Daoy (cell line): ENCODE results near the gene MARK3. TPM values are rescaled to one million over a fixed set of nuclear protein-coding genes. Genes with fewer than 3 reads are reported as not detected.
A peak's percentile ranks its signal among the peaks of the same experiment; 100 is the strongest.

ENCODE experiments used
- DNase-seq: peaks from one replicate; pipeline ENCODE4 v3.0.0-alpha.2; 2015; ENCODE audit warnings: low read depth
- total RNA-seq: library from RNA; depleted of rRNA; stranded (reverse); fragments of >200 nt; shearing (Covaris generic); gene quantifications from 2 replicates; pipeline ENCODE4 v1.2.3, GENCODE V29; 2014; rRNA removed

The MARK3 gene
- total RNA-seq, 1 experiment from 2014 or later, result 64.8 TPM

DNA sequence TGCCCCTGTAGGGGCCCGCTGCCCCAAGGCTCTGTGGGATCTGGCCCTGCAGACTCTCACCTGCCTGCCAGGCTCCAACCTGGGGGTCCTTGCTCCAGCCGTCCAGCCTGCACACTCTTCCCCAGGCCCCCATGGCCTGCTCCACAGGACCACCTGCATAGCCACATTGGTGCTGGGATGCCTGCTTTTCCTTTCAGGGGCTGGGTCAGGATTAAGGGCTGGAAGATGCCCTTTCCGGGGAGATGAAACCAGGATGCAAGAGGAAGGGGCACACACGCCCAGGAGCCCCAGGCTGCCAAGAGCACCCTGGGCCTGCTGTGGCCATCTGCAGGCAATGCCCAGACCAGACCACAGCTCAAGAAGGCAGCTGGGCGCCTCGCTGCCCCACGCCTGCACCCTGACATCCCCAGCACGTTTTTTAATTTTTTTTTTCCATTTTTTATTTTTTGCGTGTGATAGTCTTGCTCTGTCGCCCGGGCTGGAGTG is 162.3 kb downstream of the MARK3 start:
- DNase-seq, result no peak

DNA sequence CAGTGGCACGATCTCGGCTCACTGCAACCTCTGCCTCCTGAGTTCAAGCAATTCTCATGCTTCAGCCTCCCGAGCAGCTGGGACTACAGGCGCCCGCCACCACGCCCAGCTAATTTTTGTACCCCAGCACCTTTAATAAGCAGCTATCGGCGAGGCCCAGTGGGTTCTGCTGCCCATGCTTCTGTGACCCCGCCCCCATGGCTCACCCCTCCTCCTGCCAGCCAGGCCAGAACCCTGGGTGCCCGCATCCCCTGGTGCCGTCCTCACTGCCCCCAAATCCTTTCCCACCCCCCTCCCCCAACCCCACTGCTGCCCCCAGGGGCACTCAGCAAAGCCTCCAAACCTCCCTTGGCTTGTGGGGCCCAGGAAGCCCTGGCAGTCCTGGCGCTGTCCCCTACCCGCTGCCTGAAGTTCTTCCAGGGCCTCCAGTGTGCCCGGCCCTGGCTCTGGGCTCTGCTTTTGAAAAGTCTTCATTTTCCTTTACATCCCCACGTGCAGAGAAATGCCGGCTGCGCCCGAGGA is 162.8 kb downstream of the MARK3 start:
- no peak for DNase-seq

DNA sequence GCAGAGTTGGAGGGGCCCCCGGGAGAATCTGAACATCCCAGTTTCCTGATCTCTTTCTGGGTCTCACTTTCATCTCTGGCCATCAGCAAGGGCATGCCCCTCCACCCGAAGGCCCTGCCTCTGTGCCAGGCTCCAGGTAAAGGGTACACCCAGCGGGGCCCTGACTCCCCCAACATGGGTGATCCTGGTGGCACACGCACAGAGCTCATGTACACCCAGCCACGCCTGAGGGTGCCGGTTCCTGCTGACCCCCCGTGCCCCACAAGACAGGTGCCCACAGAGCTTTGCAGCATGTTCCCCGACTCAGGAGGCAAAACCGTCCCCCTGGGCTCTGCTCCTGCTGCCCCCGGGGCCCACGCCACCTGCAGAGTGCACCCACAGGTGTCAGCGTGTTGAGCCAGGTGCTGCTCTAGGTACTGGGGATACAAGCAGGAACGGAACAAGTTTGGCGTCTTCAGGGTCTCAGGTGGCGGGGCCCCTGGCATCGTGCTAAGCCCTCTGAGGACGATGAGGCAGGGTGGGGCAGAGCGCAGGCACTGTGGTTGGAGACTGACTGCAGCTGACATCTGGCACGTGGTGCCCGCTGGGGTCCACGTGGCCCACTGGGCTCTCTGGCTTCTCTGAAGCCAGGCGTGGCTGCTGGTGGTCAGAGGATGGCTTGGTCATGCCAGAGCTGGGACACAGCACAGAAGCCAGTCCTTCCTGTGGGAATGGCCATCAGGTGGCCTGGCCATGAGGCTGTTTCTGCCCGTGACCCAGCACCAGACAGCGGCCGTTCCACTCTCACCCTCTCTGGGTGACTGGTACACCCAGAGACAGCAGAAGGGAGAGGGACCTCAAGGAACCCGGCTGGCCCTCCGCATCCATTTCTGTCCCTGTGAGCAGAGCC is 163.5 kb downstream of the MARK3 start:
- no peak for DNase-seq

DNA sequence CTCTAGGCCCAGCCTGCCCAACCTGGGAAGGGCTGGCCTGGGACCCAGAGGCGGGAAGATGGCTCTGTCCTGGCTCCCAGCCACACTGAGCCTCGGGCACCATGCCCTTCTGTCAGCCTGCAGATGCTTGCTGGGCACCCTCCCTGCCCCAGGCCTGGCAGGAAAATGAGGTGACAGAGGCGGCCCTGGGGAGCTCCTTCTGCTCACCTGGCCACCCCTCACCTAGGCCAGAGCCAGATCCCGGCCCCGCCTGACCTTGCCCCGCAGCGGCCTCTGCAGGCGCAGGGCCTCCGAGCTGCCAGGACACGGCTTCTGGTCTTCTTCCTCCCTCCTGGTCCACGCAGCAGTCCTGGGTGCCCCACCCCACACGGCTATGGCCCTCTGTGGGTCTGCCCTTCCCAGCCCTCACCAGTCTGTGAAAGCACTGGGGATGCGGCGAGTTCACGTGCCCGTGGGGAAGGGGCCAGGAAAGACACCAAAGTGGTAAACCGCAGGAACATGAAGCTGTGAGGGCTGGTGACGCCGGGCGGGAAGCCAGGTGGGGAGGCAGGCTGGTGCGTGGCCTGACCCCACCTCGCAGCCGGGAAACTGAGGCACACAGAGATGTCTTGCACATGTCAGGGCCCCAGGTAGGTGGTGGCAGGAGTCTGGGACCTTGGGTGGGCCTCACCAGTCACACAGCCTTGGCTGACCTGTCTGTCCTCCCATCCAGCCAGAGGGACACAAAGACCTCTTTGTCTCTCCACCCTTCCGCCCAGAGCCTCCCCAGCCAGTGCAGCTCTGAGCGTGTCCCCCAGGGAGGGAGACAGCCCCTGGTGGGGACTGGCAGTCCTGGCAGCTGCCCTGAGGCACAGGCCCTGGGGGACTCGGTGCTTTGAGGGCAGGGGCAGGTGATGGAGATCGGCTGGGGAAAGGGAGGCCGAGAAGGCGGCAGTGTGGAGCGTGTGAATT is 164.4 kb downstream of the MARK3 start:
- DNase-seq, result peak; percentile 10

GRCh38 chr14:103550451-103551337 is 165.5 kb downstream of the MARK3 start:
- peak; percentile 16 for DNase-seq

DNA sequence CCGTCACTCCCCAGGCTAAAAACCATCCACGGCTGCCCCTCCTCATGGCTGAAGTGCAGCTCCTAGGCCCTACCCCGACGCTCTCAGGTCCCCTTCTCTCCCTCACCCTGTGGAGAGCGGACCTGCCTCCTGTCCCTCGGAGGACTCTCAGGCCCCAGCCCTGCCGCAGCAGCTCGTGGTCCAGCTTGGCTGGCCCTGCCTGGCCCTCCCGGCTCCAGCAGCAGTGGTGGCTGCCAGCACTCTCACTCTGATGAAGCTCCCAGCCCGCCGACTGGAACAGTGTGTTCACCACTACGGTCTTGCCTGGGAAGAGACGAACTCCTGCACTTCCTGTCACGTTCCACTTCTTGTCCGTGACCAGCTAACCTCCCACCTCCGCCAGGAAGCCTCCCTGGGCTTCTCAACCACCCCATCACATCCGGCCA is 166.1 kb downstream of the MARK3 start:
- peak; percentile 11 for DNase-seq

DNA sequence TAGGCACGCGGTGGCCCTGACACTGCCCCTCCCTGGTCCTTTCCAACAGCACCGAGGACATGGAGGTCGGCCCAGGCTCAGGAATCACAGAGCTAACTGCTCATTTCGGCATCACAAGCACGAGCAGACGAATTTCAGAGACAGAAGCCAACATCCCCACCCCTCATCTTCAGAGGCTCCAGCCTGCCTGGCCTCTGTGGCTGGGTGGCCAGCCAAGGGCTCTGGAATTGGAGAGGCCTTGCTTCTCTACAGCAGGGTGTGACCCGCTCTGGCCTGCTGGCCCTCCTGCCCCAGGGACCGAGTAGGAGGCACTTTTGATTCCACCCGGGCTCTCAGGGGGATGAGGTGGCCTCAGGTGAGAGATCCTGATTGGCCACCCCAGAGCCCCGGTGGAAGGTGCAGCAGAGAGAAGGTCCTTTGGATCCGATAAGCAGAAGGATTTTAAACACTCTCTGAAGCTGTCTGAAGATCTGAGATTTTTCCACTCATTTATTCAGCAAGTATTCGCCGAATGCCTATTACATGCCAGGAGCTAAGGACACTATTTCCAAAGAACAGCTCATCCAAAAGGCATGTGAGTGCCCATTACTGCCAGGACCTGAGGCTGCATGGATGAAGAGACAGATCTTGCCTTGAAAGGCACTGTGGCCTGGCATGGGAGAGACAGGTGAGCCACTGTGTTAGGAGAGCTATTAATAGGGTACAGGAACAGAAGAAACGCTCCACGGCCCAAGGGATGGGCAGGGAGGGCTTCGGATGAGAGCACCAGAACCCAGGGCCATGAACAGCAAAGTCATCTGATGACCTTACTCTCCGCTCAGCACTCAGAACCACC is 167.0 kb downstream of the MARK3 start:
- peak; percentile 36 for DNase-seq

DNA sequence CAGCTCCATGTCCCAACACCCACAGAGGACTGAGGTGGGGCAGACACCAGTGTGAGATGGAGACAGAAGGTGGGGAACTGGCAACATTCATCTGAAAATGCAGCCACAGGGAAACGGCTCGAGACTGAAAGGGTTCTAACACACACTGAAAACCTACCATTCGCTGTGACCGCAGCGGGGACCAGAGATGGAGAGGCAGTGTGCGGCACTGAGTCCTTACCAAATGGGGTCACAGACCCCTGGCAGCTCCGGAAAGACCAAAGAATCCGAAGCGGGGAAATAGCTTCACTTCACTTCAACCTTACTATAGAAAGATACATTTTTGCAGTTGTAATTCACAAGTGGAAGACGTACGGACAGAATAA is 167.6 kb downstream of the MARK3 start:
- no peak for DNase-seq

Other genes with a start within 250 kb of the MARK3 start
- gene EIF5, start 51.2 kb upstream of the MARK3 start, total RNA-seq, result 161 and 306 TPM in 2 replicates
- gene CKB, start 137.4 kb downstream of the MARK3 start, total RNA-seq, result 24.7 and 28.1 TPM in 2 replicates
- gene TRMT61A, start 143.8 kb downstream of the MARK3 start, total RNA-seq, result 29.5 and 36.8 TPM in 2 replicates
- gene BAG5, start 177.2 kb downstream of the MARK3 start, total RNA-seq, result 23.5 and 28.6 TPM in 2 replicates
- 29.4 and 48.2 TPM in 2 replicates for gene COA8, start 177.5 kb downstream of the MARK3 start, total RNA-seq
- gene KLC1, start 243.8 kb downstream of the MARK3 start, total RNA-seq, result 178 and 244 TPM in 2 replicates